HG03460 (cell line): Measurements from ENCODE around the gene NKX3-2.

Experiments
- ATAC-seq: cut with Tn5 transposase; IDR thresholded peaks from one replicate; pipeline ENCODE4 v1.9.1; 2021; ENCODE audit not compliant: unreplicated experiment

NKX3-2 gene

DNA sequence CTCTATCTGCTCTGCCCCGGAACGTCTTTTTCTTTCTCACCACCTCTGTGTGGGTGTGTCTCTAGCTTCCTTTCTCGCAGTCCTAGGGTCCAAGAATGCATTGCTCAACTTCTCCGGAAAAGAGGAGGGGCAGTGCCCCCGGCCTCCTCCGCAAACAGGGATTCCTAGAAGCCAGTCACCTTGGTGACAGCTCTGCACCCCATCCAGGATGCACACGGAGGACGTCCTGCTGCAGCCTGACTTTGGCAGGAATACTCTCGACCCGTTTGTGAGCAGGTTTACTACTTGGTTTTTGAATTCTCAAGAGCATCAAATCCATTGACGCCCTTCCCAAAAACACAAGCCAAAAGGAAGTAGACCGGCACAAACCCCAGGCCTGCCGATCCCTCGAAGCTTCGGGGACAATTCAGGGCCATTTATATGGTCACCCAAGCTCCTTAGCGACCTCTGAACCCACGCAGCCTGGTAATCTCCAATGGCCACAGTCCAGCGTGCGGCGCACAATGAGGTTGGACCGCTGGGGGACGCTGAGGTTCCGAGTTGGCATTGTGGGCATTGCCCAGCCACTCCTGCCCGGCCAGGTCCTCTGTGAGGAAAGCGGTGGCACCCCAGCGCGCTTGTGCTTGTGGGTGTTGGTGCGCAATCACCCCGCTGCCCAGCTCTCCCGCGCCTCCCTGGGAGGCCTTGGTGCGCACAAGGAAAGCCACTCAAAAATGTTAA is 9.8 kb downstream of the NKX3-2 start:
- ATAC-seq: no peak

DNA sequence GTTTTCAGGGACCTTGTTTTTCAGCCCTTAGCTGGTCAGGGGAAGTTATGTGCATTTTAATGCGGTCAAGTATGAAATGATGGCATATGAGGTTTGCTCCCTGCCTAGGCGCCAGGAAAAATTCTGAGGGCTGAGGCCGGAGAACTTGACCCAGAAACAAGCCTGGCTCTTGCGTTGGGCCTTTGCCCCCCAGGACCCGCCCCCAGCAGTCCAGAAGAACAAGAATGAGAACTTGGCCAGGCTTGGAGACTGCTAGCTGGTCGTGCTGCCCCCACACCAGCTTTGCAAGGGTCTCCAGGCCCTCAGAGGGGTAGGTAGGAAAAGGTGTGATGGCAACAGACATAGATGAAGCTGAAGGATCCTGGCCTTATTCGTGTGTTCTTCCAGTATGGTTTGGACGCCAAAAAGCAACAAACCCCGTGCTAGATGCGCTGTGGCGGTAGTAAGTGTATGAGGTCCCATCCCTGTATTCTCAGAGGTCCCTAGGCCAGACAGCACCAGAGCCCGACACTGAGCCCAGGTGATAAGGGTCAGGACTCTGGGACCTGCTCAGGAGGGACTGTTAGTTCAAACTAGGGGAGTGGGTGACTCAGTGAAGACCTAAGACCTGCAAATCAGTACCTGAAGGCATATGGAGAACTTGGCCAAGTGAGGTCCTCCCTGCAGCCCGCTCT is 10.5 kb downstream of the NKX3-2 start:
- ATAC-seq: no peak

DNA sequence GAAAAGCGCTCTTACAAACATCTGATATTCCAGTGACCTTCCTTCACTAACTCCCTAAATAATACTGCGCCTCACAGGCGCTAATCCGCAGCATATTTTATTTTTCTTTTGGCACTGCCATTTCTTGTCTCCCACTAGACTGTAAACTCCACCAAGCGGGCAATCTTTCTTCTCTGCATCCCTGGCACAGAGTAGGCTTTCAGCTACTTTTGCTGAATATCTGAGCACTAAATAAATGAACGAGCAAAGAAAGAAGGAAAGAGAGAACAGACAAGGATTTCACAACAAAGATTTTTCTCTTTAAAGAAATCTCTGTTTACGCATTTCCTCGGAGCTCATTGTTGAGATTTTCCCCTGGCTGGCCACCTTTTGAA is 12.7 kb downstream of the NKX3-2 start:
- ATAC-seq: no peak

DNA sequence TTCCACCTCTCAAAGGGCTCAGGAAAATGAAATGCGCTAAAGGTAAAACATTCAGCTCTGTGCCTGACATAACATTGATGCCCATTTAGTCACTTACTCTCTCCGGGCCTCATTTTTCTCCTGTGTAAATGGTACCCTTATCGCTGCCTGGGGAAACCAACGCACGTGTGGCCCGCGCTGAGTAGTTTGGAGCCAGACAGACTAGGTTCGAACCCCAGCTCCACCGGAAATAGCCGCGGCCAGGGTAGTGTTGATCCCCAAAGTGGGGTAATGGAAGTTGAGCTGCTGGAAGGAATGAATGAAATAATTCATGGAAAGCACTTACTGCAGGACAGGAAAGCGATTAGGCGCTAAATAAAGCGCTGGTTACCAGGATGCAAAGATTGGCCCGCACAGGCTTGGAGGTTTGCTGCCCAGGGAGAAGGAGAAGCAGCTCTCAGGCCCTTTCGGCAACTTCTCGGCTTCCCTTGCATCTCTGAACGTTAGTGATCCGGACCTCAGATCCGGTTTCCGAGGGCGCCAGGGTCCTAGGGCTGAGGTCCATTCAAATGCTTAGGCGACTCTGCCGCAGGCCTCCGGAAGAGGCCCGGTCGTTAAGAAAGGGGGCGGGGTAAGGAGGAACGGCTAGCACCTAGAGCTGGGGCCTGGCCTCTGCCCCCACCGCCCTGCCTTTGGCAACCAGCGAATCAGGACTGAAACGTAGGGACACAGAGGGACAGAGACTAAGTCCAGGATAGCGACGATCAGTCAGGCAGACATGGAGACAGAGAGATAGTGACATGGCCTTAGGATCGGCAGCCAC is 13.3 kb downstream of the NKX3-2 start:
- no peak for ATAC-seq

DNA sequence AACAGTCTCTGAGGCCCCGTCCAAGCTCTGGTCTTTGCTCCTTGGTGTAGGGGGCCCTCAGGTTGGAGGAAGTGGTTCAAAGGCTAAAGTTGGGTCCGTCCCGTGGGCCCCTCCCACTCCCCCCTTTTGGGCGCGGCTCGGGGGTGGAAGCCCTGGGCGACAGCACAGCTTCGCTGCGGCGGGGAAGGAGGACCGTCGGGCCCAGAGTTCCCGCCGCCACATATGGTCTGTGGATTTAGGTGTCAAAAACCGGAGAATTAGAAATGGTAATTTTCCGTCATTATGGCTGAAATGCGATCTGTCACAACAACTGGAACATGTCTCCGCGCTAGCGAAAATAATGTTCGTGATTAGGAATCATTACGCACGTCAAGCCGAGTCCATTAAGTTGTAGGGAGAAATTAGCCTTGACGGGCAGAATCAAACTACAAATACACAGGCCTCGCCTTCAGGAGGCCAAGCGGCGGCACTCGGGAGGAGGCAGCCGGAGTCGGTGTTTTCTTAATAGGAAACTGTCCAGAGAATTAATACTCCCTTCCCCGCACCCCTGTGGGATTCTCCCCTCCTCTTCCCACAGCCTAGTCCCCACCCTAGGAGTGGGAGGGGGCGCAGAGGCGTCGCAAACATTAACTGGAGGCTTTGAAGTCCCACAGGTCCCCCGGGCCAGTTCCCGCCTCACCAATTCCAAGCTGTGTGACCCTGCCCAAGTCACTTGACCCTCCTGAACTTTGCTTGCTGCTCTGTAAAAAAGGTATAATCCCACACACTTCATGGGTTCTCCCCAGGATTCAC is 15.0 kb downstream of the NKX3-2 start:
- no peak for ATAC-seq

DNA sequence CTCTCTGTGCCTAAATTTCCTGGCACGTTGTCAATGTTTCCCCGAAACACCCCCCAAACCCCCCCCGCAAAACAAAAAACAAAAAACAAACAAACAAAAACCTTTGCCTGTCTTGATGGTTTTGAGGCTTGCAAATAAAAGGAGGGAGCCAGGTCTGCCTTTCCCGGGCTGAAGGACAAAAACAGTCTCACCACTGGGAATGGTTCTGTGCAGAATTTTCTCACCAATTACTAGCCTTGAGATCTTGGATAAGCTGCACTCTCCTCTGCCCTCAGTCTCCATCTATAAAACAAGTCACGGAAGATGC is 15.5 kb downstream of the NKX3-2 start:
- no peak for ATAC-seq

DNA sequence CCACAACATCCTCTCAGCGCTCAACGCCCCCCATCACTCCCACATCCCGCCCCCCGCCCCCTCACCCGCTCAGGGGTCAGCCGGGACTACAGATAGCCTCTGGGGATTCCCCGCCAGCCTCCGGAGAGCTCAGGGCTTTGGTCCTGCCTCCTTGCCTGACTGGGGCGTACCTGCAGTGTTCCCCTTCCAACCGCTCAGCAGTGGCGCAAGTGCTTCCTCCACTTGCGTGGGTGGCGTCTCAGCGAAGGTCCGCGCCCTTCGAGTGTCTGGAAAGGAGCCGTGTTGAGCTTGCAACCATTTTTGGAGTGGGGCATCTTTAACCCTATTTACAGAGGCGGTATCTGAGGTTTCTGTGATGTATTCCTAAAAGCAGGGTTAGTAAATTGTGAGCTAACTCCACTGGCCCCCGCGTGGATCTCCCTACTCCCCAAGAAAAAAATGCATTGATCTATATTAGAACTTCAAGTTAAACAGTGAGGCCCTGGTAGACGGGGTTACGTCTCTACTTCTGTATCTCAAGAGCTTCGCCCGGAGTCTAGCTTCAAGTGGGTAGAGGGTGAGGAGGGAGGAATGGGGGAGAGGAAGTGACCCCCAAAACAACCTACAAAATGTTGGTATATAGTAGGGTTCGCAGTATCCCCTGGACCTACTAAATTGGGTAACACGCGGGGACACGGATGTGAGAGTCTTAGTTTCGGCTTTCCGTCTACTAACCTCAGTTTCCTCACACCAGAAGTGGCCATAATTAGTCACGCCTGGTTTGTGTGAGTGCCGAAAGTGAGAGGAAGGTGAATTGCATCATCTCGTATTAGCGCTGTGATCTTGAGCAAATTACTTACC is 16.1 kb downstream of the NKX3-2 start:
- peak; percentile 82 for ATAC-seq

DNA sequence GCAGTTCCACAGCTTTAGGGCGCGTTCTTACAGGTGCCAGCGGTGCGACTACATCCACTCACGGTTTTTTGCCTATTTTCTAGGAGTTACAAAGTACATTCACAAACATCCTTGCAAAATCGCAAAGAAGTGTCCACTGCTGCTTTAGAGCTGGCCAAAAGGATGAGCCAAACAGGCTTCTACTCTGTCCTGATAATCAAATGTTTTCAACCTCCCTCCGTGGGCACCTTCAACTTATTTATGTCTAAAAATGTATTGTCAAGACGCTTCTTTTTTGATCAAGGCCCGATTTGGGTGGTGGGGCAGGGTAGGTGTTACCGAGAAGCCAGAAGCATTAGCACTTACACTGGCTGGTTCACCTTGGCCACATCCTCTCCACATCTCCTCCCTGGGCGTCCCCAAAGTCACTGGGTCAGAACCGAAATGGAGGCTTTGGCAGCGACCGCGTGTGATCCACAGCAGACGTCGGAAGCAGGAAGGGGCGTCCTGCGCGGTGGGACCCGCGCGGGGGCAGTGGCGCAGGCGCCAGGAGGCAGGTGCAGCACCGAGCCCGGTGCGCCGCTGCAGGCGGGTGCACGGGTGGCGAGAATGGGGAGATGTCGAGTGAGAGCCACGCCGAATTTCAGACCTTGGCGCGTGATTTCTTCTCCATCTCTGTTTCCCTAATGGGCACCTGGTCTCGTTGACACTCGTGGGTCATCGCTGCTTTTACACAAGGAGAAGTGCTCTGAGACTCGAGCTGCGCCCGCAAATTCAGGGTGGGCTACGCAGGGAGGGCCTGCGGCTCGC is 16.9 kb downstream of the NKX3-2 start:
- ATAC-seq: no peak

DNA sequence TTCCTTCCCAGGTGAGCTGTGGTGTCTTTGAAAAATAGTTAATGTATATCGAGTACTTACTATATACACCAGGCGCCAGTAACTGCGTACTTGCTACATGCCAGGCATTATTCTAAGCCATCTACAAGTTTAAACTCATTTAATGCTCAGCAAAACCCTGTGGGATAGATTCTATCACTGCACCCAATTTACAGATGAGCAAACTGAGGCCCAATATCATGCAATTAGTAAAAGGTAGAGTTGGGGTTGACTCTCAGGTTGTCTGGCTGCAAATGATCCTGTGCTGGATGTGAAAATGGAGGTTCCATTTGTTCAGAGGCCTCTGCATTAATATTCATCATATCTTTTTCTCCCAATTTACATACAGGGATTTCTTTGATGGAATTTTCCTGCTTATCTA is 17.6 kb downstream of the NKX3-2 start:
- no peak for ATAC-seq

DNA sequence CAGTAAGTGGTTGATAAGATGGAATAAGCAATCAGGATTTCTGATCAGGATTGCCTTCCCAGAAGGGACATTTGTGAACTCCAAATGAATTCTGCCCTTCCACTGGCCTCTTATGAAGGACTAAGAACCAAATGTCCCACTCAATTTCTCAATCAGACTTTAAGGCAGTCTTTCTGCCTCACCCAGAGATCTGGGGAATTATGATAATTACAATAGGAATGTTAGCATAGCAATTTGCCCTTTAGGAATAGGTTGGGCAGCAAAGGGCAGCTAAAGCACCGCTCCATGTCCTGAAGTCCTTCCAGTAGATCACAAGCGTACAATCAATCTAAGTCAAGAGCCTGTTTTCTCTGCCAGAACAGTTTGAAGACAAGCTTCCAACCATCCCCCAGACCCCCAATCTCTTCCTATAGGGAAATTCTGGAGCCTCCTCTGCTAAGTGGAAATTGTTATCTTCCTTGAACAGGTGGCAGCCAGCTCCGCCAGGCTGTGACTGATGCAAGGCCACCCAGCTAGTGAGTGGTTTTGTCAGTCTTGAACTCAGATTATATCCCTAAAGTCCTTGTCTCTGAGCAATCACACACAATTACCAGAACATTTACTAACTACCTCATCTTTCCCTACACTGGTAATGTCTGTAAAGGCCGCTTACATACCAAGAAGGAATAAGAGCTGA is 18.6 kb downstream of the NKX3-2 start:
- no peak for ATAC-seq

DNA sequence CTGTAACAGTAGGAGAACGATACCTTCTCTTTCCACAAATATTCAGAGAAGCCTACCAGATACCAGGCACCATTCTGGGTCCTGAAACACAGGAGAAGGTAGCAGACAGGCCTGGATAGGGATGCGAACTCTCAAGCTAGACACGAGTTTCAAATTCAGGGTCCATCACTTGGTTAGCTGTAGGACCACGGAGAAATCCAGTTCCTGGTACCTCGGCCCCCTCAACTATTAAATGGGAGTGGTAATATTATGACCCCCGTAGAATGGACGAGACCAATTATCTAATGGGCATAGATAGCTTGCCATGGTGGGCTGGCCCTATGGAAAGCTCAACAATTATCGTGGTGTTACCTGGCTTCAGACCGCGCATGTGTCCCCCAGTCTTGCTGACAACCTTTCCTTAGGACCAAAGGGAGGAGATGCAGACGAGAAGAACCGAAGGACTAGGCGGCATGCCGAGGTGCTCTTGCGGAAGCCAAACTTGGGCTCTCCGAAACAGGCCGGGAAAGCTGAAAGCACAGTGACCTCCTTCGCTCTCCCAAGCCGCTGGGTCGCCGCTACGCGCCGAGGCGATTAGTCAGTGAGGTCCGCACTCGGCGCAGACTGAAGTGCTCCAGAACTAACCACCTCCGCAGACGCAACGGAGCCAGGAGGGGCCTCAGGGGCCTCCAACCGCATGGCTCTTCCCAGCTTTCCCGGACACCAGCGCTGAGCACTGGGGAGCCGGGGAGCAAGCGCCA is 19.6 kb downstream of the NKX3-2 start:
- ATAC-seq: no peak

DNA sequence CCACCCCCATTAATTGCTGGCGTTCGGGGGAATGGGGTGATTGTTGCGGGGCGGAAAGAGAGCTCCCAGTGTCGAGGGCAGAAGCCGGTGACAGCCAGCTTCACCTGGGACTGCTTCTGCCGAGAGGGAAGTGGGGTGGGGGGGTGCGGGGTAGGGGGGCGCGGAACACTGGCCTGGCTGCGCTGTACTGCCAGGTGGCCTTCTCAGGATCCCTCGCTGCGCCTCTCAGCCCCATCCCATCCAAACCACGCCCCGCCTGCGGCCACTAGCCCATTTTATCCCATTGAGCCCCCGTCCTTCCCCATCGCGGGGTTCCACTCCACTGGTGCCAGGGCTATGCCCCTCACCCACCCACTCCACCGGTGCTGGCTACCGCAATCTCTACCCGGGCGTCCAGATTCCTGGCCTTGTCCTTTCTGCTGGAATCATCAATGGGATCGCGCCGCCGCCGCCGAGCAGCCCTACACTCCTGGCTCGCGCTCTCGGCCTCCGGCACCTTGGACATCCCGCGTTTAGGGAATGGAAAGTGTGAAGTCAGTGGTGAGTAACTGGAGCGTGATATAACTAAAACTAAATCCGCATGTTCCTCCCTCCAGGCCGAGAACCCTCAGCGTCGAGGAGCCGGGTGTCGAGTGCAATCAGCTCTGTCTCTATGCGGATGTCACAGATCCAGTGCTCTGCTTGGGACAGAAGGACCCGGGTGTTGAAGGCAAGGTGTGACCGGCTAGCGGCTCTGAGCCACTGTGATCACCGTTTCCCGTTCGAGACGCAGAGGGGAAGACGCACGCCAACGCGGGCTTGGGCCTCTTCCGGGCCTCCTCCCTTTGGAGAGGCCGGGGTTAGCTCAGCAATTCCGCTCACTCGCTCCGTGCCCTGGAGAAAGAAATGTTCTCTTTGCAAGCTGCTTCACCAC is 20.5 kb downstream of the NKX3-2 start:
- no peak for ATAC-seq

DNA sequence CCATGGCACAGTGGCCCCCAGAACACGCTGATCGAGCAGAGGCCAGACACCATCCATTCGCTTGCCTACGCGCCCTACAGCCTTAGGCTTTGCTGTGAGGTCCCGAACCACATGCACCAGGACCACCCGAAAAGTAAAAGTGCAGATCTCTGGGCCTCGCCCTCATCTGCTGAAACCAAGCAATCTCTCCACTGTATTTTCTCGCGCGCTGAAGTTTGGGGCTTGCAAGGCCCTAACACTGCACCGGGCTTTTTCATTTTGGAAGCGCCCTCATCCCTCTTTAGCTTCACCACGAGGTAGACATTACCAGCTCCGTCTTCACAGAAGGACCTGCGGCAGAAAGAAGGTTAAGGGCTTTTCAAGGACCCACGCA is 21.2 kb downstream of the NKX3-2 start:
- ATAC-seq: no peak

DNA sequence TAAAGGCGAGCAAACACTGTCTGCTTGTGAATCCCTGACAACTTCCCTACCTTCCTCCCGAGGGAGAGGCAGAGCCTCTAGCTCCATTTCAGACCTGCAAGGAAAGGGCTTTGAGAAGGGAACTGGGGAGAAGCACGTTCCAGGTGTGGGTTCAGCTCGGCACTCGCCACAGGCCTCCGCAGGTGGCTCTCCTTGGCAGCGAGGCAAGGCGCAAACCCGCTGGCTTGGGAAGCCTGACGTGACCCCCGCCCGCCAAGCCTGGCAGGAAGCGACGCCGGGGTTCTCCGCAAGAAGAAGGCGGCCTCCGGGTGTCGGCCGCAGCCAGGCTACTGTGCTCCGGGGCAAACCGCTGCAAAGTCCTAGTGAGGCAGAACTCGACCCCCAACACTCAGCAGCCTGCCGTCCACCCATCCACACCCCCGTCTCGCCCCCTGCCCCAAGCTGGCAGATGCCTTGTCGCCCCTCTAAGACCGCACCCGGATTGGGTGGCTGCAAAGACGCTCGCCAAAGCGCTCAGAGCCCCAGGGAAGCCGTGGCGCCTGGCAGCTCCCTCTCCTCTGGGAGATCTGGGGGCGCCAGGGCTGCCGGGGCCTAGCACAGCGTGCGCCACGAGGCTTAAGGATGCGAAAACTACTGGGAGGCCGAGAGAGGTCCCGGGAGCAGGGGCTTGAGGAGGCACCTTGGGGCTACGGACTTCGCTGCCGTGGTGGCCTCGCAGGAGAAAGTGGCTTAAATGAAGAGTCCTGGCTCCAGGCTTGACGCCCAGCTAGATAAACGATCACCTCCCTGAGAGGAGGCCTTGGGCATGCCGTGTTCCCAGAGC is 21.8 kb downstream of the NKX3-2 start:
- no peak for ATAC-seq

DNA sequence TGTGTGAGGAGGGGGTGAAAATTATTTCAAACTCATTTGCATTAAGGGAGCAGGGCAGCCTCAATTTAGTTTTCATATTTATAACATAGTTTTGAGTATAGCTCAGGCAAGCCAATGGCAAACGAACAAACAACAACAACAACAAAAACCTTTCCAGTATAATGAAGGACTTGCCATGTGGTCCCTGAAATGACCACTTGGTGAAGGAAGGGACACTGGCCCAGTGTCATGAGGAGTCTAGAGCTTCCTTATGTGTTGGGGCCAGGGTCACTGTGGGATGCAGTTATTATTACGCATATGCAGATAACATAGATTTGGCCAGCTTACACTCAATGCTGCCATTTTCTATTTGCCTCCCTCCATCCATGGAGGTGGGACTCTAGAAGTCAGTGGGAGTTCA is 23.3 kb downstream of the NKX3-2 start:
- ATAC-seq: no peak

DNA sequence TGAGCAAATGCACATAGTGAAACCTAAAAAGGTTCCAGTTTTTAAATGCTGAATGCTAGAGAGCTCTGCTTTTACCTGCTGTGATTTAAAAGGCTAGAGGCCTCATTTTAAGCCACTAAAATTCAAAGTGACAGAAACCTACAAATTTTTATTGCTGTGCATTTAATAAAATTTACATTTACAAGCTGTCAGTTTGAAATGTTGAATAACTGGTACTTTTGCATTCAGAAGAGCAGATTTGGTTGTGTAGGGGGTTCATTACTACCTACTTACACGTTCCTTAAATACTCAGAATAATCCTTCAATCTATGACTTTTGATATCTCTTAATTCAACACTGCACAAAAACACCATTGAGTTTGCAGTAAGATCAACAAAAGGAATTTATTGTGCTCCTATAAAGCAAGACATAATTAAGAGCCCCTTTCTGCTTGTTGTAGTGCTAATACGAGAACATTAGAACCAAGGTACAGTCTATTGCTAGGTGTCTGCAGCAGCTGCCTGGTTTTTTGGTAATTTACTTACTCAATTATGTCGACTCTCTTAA is 27.9 kb downstream of the NKX3-2 start:
- no peak for ATAC-seq
